T1000 (cell line): ENCODE results near the gene SHROOM3.

Experiments
- DNase-seq: peaks from one replicate; lab custom pipeline; 2025; ENCODE audit warnings: mixed read lengths; lab: John Stamatoyannopoulos, UW

The SHROOM3 gene

GRCh38 chr4:76663824-76664223 is 228.8 kb downstream of the SHROOM3 start:
- no peak for DNase-seq

- no peak for DNase-seq
Observed at GRCh38 chr4:76665153-76665552, 230.1 kb downstream of the SHROOM3 start.

DNA sequence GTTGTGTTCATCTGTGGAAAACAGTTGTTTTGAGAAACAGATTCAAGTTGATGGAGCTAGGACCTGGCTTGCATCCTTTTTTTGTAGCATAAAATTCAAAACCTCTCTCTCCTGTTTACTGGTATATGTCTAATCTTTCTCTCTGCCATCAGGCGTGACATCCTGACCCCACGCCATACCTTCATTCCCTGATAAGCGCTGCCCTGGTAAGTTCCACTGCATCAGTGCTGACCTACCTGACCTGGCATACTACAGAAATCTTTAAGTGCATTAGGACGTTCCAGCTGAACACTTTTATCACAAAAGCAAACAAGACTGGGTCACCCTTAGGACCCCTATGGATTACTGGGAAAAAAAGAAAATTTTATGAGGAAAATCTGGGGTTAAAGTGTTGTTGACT is 230.7 kb downstream of the SHROOM3 start:
- DNase-seq, result no peak

DNA sequence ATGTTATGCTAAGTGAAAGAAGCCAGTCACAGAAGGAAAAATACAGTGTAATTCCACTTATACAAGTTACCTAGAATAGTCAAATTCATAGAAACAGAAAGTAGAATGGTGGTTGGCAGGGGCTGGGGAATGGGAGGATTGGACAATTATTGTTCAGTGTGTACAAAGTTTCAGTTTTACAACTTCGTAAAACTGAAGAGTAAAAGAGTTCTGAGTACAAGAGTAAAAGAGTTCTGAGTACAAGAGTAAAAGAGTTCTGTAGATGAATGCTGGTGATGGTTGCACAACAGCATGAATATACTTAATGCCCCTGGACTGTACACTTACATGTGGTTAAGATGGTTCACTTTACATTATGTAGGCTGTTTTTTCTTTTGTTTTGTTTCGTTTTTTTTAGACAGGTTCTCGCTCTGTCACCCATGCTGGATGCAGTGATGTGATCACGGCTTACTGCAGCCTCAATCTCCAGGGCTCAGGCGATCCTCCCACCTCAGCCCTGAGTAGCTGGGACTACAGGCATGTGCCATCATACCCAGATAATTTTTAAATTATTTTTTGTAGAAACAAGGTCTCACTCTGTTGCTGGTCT is 232.0 kb downstream of the SHROOM3 start:
- no peak for DNase-seq

GRCh38 chr4:76670631-76671030 is 235.6 kb downstream of the SHROOM3 start:
- no peak for DNase-seq

DNA sequence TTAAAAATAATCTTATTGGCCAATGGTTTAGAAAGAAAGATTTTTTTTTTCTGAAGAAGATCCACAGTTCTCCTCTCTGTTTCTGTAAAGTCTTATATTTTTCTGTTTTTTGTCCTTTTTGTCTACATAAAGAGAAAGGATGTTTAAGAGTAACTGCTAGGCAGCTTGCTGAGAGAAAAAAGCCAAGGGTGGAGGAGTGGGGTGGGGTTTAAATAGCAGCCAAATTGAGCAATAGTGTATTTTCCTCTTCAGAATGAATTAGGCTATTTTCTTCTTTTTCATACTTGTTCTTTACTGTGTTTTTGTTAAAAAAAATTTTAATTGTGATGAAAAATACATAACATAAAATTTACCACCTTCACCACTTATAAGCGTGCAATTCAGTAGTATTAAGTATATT is 238.3 kb downstream of the SHROOM3 start:
- DNase-seq, result no peak

DNA sequence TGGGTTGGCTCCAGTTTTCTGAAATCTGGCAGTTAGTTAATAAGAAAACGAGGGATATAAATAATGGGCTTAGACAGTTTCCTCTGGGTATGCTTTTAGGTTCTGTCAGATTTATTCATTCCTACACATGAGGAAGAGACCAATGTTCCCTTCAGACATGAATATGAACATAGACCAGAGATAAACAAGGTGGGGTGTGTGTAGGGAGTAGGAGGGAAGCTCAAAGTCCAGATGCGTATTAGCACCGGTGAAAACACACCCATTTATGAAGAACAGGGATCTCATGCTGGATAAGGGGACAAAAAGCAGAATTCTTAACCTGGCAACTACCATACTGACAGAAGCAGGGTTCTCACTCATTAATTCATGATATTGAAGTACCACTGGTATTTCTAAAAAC is 240.0 kb downstream of the SHROOM3 start:
- no peak for DNase-seq

DNA sequence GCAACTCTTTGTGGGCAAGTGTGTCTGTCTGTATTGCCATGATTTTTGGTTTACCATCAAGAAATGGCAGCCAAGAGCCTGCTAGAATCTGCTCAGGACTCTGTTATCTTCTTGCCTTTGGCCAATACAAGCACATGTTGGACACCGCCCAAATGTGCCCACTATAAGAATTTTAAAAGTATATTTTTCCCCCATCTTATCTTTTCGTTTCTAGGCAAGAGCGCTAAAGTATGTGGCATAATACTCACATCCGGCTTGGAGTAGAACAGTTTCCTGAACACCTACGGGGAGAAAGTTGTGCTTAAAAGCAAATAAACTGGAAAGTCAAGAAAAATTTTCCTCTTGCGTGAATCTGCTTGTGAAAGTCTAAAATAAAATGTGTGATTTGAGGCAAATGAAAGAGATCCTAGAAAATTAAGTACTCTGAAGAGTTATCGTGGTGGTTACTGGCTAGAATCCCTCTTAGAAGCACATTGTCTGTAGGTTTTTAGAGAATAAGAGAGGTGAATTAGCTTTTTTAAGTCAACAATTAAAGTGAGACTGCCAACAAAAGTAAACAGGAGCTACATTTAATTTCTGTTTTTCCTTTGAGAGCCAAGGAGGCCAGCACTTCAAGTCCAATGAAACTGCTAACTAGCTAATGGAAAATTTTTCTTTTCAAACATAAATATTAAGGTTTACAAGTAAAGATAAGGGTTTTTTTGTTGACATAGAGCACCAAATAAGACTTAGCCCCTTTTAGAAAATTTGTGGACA is 242.7 kb downstream of the SHROOM3 start:
- DNase-seq, result no peak

DNA sequence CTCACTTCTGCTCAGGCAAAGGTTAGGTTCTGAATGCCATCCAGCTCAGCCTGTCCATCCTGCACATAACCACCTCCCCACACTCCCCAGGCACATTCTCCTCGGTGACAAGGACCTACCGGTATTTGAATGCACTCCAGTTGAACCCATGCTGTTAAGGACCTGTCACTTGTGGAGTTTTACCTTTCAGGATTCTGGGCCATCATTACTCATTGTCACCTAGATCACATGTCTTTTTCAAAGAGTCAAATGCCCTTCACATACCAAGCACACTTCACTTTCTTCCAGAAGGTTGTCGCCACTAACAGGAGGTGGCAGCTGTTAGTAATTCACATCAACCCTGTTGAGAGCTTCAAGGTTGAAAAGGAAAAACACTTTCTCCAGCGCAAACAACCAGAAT is 244.7 kb downstream of the SHROOM3 start:
- no peak for DNase-seq

GRCh38 chr4:76680952-76681351 is 245.9 kb downstream of the SHROOM3 start:
- DNase-seq, result no peak

- DNase-seq, result no peak
Observed at GRCh38 chr4:76681996-76682395, 247.0 kb downstream of the SHROOM3 start.

DNA sequence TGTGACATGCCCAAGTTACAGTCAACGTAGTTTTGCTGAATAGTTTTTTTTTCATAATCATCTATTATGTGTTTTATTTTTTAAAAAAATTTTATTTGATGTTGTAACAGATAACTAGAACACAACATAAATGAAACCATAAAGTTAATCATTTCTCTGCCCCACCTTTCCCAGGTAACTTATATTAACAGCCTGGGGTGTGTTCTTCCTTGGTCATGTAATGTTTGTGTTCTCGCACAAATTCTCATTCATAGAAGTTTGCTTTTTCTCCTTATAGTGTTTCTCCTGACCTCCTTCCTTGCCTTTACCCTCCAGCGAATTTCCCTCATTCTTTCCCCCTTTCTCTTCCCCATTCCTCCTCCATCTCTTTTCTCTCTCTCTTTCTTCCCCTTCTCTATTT is 248.1 kb downstream of the SHROOM3 start:
- DNase-seq, result no peak

GRCh38 chr4:76687746-76688448 is 252.9 kb downstream of the SHROOM3 start:
- no peak for DNase-seq

DNA sequence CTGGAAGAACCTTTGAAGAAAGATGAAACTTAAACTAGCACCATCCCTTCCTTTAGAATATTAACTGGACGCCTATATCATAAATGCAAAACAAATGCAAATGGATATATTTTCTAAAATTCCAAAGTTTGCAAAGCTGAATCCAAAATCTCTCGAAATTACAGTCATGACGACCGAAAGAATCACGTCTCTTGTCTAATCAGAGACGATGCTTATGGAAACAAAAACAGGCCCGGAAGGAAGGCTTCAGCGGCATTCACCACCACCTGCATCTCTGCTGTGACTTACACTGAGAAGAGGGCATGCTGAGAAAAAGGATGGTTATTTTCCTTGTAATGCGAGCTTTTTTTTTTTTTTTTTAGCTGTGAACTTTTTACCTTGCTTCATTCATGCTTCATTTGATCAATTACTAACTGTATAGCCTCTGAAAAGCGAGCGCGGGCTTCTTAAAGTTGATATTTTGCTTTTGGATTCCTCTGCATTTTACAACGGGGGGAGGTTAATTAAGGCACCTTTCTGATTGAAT is 253.7 kb downstream of the SHROOM3 start:
- no peak for DNase-seq

- DNase-seq, result no peak
Observed at GRCh38 chr4:76689145-76689817, 254.3 kb downstream of the SHROOM3 start.

GRCh38 chr4:76690011-76690905 is 255.2 kb downstream of the SHROOM3 start:
- no peak for DNase-seq

DNA sequence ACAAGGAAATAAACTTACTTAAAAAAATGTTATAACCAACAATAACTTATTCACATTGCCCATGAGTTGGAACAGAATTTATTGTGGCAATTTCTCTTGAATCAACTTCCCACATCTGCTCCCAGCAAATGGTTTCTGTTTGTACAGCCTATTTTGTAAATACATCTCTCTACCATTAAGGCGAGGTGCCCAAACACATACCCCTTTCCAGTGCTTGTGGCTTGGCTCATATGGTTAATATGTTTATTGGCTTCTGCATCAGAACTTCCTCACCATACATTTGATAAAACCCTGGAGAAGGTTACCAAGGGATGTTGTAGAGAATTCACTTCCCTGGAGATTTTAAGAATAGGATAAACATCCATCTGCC is 255.9 kb downstream of the SHROOM3 start:
- DNase-seq, result no peak

GRCh38 chr4:76691807-76692582 is 257.0 kb downstream of the SHROOM3 start:
- no peak for DNase-seq

DNA sequence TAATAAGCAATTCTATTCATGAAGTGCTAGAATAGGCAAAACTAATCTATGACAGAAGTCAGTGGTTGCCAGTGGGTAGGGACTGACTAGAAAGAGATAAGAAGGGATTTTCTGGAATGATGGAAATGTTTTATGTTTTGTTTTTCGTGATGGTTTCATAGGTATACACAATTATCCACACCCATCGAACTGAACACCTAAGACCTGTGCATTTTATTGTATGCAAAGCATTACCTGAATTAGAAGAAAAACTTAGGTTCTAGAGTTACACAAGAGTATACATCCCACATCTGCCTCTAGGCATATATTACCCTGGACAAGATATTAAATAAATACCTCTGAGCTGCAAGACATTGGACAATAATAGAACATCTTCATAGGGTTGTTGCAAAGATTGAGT is 257.7 kb downstream of the SHROOM3 start:
- no peak for DNase-seq

- DNase-seq, result no peak
Observed at GRCh38 chr4:76694056-76694455, 259.0 kb downstream of the SHROOM3 start.

- DNase-seq, result no peak
Observed at GRCh38 chr4:76696109-76696508, 261.1 kb downstream of the SHROOM3 start.
